Stimulated activated CD4-positive, alpha-beta T cell treated with anti-CD3 and anti-CD28 coated beads, TNF-alpha, amount 100 ng/mL, for 1 hour (primary cell): ENCODE data around the gene PHYHD1.
"Not testable (repeated sequence)": the region's sequence is repeated elsewhere in the genome, so short reads cannot be mapped to it uniquely, and the experiment has no call there.

Source experiments
- DNase-seq, 3 donors: peaks; one replicate each; pipeline ENCODE4 v3.0.0-alpha.2; 2020; ENCODE audit warnings: low read depth in 3 of 3, low spot score in 1 of 3

PHYHD1 gene

DNA sequence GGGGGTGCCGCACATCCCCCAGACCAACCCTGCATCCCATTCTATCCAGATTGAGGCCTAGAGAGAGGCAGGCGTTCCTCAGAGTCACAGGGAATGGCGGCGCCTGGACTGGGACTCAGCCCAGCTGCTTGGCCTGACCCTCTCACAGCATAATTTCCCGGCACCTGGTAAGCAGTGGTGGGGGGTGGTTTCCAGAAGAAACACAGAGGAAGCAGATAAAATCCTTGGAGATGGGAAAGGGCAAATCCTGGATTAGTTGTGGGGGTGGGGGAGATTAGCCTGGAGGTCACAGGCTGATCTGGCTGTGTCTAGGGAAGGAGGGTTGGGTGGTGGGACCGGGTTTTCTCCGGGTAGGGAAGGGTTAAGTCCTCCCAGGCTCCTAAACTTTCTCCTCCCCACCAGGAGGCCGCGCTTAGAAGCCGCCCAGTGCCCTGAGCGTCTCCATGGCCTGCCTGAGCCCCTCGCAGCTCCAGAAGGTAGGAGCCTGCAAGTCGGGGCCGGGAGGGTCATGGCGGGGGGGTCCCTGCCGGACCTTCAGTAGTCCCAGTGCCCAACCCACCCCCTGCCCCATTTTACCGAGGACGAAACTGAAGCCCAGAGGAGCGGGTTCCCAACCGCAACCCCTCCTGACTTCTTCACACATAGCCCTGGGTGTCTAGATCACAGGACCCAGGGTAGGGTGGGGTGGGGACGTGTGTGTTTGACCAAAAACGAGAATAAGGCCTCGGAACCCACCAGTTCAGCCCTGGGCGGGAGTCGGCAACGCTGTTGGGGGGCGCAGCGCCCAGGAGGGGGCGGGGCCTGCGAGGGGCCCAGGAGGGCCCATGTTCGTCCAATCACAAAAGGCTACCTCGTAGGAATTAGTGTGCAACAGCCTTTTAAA, 1.3 kb downstream of the PHYHD1 start:
- no peak for DNase-seq

DNA sequence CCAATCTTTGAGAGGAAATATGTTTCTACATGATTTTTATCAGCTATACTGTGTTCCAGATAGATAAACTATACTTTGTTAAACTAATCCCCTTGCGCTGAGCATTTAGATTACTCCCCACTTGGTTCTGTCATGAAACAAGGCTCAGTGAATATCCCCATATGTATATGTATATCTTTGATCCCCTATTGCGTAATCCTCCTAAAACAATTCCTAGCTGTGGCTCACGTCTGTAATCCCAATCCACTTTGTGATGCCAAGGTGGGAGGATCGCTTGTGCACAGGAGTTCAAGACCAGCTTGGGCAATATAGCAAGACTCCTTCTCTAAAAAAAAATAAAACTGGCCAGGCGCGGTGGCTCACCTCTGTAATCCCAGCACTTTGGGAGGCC, 2.7 kb downstream of the PHYHD1 start:
- no peak for DNase-seq

DNA sequence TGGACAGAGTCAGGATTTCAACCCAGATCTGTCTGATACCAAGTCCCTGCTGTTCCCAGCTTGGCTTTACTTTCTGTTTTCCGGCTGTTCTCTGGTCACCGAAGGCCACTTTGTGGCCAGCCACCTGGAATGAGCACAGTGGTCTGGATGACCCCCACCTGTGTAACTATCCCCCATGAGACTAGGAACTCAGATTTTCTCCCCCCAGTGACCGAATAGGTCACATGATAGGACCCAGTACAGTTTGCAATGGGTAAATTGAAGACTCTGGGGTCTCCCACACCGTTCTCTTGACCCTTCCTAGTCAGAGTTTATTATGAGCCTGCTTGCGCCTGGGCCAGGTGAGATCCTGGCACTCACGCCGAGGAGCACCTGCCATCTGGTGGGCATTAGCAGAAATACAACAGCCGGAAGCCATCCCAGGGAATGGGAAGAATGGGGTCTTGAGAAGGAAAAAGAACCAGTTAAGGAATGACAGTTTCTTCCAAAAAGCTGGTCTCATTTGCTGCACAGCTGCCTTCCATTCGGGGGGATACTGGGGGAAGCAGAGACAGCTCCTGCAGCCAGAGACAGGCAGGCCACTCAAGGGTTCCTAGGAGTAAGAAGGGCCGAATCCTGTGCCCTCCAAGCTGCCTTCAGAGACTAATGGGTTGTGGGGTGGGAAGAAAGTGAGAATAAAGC, 7.1 kb downstream of the PHYHD1 start:
- DNase-seq, result peak in 2 of 3 donors; percentile 24 to 37

DNA sequence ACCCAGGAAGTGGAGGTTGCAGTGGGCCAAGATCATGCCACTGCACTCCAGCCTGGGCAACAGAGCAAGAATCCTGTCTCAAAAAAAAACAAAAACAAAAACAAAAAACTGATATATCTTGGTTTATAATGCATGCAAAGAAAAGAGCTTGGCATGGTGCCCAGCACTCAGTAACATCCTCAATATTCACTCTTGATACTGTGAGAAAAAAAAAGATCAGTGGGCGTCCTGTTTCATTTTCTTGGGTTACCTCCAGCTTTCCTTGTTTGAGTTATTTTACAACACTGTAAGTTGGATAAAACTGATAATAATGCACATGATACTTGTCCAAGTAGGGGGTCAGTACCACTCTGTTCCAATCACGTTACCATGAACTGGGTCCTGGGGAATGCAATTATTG, 7.8 kb downstream of the PHYHD1 start:
- DNase-seq, result no peak

DNA sequence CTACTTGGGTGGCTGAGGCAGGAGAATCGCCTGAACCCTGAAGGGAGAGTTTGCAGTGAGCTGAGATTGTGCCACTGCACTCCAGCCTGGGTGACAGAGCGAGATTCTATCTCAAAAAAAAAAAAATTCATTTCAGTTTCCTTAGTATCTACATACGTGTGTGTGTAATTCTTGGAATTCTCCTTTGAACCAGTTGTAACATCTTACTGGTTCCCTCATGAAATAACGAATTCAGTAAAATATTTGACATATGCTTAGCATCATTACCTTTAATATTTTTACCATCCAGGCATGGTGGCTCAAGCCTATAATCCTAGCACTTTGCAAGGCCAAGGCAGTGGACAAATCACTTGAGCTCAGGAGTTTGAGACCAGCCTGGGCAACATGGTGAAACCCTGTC, 8.8 kb downstream of the PHYHD1 start:
- no peak for DNase-seq

DNA sequence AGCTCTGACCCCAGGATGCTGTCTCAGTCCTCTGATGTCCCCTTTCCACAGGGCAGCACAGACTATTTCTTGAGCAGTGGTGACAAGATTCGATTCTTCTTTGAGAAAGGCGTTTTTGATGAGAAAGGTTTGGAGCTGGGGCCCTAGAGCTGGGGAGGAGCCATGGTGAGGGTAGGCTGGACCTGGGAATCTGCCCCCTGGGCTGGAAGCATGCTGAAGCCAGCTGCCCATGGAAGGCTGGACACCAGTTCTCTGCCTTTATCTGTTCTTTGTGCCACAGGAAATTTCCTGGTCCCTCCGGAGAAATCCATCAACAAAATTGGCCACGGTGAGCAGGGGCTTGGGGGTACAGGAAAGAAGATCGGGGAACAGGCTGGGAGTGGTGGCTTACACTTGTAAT, 12.9 kb downstream of the PHYHD1 start:
- DNase-seq, result no peak

DNA sequence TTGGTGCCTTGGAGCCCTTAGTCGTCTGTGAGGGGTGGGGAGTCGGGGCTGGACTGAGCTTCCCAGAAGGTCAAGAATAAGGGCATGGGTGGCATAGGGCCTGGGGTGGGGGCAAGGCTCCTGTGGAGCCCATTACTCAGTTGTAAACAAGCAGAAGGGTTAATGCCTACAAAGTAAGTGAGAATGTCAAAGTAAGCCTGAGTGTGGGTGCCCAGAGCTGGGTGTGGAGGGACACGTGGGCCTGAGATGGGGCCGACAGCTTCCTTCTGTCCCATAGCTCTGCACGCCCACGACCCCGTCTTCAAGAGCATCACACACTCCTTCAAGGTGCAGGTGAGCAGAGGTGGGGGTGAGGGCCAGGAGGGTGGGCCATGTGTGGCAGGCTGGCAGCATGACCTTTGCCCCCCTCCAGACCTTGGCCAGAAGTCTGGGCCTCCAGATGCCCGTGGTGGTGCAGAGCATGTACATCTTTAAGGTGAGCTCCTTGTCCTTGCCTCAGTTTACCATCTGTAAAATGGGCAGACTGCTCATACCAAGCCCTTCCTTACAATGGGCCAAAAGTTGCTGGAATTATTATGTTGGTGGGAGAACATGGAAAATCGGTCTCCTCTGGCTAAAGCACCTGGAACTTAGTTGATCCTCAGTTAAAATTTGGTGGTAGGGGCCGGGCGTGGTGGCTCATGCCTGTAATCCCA, 15.5 kb downstream of the PHYHD1 start:
- DNase-seq, result no peak

DNA sequence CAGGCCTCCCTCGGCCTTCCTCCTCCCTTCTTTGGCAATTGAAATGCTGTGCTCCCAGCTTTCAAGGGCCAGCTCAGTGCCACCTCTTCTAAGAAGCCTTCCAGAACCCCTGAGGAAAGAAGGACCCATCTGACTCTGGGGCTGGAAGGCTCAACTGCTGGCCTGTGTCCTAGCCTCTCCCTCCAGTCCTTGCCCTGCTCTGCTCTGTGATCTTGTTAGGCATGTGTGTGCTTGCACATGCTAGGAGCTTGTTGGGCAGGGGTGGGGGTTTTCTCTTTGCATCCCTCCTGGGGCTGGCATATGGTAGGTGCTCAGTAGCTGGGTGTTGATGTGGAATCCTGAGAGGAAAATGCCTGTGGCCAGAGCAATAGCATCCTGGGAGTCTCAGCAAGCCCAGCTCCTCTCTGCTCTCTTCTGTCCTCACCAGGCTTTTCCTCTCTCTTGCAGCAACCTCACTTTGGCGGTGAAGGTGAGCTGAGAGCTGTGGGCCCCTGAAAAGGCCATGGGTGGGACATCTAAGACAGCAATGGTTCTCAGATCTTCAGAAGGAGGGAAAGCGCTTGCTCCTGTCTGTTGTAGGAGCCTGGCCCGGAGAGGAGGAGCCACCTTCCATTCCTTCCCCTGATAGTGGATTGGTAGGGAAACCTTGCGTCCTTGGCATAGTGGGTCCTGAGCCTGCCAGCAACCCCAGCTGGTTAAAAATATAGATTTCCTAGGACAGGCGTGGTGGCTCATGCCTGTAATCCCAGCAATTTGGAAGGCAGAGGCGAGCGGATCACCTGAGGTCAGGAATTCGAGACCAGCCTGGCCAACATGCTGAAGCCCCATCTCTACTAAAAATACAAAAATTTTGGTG, 16.8 kb downstream of the PHYHD1 start:
- no peak for DNase-seq

DNA sequence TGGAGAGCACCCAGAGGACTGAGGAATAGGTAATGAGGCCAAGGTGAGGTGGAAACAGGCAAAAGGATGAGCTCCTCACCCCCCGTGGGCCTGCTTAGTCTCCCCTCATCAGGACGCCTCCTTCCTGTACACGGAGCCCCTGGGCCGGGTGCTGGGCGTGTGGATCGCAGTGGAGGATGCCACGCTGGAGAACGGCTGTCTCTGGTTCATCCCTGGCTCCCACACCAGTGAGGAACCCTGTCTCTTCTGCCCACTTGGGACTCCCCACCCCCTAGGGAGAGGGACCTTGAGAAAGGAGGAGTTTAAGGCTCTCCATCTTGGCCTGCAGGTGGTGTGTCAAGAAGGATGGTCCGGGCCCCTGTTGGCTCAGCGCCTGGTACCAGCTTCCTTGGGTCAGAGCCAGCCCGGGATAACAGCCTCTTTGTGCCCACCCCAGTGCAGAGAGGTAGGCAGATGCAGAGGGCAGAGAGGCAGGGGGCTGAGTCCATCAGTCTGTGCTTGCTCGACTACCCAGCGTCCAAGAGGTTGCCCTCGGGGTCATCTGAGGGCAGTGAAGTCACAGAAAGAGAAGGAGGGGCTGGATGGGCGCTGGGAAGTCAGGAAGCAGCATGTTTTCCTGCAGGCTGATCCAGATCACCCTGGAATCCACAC, 19.6 kb downstream of the PHYHD1 start:
- no peak for DNase-seq

DNA sequence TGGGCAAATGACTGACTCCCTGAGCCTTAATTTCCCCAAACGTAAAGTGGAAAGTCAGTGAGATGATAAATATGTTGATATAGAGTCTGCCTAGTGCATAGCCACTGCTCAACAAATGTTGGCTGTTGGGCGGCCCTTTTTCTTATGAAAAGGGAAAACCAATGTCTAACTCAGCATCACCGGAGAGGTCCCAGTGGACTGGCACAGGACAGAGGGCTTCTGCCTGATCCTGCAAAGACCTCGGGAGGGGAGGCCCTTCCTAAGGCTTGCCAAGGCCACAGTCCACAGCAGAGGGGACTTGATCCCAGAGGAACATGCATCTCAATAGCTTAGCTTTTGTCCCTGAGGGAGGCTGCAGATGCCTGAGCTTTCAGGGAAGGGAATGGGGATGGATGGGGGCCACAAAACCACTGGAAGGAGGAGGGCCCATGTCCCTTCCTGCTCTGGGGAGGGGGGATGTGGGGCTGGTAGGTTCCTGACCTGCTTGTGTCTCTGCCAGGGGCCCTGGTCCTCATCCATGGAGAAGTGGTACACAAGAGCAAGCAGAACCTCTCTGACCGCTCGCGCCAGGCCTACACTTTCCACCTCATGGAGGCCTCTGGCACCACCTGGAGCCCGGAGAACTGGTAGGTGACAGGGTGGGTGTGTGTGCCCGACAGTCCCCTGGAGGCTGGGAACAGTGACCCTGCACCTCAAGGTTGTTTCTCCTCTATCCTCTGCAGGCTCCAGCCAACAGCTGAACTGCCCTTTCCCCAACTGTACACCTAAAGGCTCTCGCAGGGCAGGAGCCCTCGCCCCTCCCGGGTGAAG, 20.4 kb downstream of the PHYHD1 start:
- DNase-seq, result no peak

DNA sequence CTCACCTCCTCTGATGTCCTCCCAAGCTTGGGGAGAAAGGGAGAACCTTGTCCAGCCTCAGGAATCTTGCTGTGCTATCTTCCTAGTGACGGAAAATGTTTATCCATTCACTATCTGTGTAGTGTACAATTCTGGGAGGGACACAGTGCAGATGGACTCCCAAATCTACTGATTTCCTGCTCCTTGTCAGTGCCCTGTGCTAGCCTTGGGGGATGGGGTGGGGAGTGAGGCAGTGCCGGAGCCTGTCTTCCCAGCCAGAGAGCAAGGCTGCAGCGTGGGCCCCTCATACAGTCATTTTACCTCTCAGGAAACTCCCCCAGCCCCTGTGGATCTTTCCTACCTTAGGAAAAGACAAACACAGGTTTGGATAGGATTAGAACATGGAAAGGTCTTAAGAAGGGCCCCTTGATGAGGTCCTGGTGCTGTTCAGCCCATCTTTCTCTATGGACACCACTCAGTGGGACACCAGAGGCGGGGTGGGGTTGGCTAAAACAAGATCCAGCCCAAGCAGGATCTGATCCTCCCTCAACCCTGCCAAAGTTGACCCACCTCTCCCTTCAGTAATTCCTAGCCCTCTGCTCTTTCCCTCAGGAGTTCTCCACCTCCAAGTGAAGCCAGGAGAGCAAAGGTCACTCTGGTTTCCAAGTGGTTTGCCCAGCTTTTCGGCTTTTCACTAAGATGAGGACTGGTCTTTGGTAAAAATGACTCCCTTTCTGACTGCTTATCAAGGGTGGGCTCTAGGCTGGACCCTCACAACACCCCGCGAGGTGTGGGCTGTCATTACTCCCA, 23.2 kb downstream of the PHYHD1 start:
- DNase-seq, result no peak

DNA sequence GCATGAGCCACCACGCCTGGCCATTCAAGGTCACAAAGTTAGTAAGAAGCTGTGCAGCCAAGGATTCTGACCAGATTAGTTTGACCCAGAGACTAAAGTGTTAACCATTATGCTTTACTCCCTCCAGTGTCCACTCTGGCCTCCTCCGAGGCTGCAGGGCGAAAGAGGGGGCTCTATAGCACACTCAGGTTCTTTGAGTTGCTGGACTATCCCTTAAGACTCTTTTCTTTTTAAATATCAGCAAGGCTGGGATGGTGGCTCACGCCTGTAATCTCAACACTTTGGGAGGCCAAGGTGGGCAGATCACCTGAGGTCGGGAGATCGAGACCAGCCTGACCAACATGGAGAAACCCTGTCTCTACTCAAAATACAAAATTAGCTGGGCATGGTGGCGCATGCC, 24.2 kb downstream of the PHYHD1 start:
- DNase-seq, result not testable (repeated sequence)

DNA sequence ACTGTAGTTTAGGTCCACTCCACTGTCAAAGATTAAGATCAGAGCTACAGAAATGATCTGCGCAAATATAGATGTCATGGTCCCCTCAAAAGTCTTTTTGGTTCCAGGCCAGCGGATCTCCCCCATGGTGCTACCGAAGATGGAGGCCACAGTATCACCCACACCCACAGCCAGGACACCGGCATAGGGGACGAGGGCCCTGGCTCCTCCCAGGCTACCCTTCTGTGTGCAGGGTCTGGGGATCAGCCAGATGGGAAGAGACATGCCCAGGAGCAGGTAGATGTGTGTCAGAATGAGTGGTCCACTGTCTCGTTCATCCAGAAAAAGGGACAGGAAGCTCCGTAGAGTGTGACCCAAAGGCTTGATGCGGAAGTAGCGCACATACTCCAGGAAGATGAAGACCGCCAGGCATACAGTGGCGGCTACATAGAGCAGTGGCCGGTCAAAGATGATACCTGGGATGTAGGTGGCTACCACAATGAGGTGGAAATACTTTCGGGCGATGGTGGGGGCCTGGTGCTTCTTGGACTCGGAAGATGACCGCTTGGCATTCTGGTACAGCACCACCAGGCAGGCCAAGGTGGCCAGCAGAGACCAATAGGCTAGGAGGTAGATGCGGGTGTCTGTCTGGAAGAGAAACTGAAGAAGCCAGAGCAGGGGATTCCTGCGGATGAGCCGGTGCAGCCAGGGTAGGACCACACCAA, 25.2 kb downstream of the PHYHD1 start:
- no peak for DNase-seq

DNA sequence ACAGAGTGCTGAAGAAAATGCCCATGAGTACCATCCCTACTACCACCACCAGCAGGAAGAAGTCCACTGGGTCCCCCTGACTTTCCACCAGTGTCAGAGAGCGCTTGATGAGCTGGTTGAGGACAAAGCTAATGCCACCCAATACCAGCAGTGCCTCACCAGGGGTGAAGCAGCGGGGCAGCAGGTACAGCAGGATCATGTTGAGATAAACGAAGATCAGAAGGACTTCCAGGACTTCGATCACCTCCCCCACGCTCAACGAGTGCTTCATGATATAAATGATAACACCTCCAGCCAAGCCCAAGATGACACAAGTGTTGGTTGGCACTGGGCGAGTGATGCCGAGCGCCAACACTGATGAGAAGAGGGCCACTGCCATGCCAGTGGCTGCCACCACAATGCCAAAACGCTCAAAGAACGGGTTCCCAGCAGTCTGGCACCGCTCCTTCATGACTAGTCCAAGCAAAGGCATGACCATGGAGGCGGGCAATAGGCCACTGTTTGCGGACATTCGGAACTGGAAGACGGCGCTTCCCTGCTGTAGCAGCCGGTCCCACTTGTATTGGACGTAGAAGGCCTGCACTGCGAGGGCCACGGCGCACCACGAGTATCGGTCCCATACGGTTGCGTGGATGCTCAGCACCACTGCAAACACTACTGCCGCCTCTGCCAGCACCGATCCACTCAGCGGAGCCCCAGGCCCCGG, 25.9 kb downstream of the PHYHD1 start:
- DNase-seq, result peak in 1 of 3 donors; percentile 24

DNA sequence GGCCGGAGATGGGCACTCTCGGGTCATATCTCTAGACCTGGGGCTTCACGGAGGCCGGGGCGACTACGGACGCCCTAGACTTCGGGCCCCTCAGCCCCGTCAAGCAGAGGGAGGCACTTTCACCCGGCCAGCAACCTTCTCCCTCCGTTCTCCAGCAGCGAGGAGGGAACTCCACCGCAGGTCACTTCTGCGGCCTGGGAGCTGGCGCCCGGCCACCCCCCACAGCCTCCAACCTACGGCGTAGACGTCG, 26.4 kb downstream of the PHYHD1 start:
- no peak for DNase-seq

DNA sequence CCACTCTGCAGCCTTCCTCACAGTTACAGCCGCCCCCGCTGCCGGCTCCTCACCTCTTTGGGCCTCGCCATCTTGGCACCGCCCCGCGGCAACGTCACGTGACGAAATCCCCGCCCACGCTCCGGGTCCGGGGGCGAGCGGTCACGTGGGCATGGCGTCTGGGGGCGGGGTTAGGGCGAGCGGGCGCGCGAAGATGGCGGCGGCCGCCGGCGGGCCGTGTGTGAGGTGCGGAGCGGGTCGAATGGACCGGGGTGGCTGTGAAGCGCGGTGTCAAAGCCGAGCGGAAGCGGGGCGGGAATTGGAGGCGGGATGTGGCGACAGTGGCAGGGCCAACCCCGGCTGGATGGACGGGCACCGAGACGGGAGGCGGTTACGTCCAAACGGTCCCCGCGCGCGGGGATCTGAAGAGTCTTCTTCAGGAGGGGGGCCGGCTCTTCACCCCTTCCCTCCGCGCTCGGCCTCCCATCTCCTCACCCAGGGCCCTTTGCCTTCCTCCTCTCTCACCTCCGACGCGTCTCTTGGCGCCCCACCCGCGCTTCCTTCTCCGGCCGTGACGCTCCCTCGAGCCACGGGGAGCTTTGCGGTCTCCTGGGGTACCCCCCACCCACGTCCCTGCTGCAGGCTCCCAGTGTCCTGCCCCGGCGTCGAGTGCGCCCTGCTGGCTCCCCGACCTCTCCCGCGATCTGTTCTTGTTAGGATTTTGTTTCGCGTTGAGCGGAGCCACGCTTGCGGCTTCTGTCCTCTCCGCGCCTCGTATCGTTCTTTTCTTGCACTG, 26.9 kb downstream of the PHYHD1 start, which contains the start of the genes DOLK and NUP188:
DOLK (minus strand) TSS at position 77 of the 775 bp plus-strand sequence. CDS start 300 bp downstream, outside the sequence.
NUP188 (plus strand) TSS at position 173 of the 775 bp plus-strand sequence; CDS start at position 194, 21 bp downstream.
- DNase-seq, result peak; percentile 93 to 100 (median 98)

DNA sequence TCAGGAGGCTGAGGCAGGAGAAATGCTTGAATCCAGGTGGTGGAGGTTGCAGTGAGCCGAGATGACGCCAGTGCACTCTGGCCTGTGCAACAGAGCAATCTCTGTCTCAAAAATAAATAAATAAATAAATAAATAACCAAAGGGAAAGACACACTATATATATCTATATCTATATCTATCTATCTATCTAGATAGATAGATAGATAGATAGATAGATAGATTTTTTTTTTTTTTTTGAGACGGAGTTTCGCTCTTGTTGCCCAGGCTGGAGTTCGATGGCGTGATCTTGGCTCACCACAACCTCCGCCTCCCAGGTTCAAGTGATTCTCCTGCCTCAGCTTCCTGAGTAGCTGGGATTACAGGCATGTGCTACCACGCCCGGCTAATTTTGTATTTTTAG, 40.6 kb downstream of the PHYHD1 start:
- not testable (repeated sequence) for DNase-seq
